Measurements from ENCODE around the gene CYFIP1.

Gene CYFIP1

DNA sequence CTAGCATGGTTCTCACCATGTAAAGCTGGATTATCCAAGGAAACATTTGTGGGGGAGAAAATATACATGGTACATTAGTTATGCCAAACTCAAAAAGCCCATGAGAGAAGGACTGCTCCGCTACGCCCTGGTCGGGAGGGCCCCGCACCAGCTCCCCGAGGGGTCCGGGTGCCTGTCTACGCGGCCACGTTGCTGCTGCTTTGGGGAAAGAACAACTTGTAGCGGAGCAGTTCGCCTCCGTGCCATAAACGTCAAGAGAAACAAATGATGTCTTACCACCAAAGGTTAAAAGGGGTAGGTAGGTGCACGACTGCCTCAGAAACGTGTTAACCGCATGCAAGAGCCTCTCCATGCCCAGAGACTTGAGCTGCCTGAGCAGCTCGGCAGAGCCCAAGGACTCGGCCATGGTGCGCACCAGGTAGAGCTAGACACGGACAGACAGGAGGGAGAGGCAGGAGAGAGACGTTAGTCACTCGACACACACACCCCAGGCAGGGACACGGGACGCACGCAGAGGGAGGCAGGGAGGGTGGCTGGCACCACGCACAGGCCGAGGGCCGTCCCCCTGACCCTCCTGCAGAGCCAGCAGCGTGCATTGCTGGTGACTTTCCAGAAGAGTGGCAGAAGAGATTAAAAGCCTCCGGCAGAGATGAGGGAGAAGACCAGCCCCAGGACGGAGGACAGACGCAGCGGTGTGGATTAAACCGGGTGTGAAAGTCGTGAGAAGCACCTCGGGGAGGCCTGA is 63.4 kb downstream of the CYFIP1 start:
- no peak for DNase-seq (ENCODE audit: low read depth)

GRCh38 chr15:22915866-22916515 is 64.2 kb downstream of the CYFIP1 start:
- DNase-seq (ENCODE audit: low read depth) = no peak

DNA sequence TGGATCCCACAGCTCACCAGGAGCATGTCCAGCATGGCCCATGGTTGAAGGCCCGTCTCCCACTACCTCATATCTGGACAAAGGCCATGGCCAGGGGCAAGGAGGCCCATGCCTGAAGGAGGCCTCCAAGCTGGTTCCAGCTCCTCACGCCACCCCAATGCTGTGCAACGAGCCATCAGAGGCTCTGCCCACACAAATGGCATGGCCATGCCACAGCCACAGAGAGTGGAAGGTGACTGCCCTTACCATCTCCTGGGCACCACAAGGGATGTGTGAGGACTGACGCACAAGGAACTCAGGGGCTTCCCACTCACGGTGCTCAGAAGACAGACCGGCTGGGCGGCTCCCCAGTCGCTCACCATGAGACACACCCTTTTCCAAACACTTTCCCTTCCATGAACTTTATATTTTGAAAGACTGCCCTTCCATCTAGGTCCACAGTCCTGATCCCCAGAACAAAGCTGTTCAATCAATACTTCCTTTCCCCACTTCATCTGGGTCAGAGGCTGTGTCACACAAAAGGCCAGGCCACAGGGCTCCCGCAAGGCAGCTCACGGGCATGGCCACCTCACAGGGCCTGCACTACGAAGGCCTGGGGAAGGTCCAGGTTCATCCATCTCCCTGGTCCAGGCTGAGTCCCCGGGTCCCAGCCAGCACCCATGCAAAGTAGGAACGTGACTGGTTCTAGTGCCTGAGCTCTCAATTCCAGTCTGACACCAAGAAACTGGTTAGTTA is 66.4 kb downstream of the CYFIP1 start:
- DNase-seq (ENCODE audit: low read depth) = no peak

DNA sequence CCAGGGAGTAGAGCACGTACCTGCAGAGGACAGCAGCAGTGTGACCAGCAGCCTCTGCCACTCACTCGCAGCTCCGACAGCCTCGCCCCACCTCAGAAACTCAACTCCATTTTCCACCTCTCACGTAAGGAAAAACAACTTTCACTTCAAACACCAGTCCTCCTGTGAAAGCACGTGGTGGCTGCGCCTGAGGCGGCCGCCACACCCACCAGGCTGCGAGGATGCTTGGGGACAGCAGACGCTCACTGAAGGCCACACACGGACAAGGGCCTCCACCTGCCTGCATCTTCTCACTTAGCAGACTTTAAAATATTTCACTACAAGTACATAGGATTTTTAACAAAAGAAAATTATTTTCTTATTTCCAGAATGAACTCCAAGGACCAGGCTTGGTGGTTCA is 67.9 kb downstream of the CYFIP1 start:
- no peak for DNase-seq (ENCODE audit: low read depth)

DNA sequence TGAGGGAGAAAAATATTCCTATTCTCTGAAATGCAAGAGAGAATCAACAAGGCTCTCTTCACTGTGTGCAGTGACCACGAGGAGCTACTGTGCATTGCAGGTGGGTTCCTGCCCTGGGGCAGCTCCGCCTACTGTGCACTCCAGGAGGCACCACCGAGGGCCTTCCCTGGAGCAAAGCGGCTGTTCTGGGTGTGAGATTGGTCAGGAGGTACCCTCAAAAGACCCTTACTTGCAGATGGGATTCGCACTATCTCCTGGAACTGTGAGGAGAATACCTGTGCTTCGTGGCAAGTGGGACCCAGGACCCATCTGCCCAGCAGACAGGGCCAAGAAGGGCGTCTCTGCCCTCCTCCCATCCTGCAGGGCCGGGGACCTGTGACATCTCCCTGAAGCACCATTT is 68.9 kb downstream of the CYFIP1 start:
- no peak for DNase-seq (ENCODE audit: low read depth)

DNA sequence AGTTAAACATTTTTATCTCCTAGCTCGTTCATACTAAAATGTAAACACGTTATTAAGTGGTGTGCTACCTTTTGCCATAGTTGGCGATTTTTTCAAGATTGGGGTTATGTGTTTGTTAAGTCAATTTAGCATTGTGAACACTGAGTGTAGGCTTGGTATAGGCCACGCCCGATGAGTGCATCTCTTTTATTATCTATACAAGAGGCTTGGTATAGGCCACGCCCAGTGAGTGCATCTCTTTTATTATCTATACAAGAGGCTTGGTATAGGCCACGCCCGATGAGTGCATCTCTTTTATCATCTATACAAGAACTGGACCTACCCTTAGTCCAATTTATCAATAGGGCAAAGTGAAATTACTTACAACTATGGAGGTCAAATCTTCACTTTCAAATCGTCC is 71.3 kb downstream of the CYFIP1 start:
- DNase-seq (ENCODE audit: low read depth) = no peak

GRCh38 chr15:22907161-22907950 is 72.8 kb downstream of the CYFIP1 start:
- DNase-seq (ENCODE audit: low read depth) = no peak

DNA sequence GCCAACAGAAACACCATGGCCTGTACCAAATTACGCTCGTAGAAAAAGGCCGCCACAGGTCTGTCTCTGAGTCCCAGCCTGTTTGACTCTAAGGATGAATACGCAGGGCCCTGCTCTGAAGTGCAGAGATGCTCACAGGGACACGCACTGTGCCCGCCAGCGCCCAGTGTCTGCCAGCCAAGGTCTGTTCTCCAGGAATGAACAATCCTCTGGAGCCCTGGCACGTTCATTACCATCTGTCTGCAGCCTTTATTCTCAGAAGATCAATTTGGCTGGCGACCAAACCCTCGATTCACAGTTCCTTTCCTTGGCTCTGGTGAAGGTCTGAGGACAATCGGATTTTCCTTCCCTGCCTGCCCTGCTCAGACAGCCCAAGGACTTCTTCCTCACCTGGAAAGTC is 75.4 kb downstream of the CYFIP1 start:
- DNase-seq (ENCODE audit: low read depth) = no peak

DNA sequence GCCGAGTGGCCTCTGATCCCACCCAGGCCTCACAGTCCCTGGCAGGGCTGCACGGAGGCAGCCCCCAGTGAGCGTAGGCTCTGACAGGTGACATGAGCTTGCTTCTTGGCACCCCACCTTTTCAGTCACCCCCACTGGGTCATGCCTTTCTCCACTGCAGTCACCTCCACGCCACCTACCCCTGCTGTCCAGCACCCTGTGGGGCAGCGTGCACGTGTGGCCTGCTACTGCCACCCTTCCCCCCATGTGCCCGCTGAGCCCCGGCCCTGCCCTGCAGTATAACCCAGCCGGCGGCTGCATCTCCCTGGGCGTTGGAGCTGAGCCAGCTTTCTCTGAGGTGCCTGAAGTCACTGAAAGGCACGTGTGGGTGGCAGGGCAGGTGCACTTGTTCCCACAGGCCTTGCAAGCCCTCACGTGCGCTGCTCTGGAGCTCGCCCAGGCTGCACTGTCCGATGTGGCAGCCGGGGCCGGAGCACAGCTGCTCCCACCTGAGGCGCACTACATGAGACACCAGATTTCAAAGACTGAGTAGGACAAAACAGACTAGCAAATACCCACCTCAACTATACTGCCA is 76.1 kb downstream of the CYFIP1 start:
- no peak for DNase-seq (ENCODE audit: low read depth)

DNA sequence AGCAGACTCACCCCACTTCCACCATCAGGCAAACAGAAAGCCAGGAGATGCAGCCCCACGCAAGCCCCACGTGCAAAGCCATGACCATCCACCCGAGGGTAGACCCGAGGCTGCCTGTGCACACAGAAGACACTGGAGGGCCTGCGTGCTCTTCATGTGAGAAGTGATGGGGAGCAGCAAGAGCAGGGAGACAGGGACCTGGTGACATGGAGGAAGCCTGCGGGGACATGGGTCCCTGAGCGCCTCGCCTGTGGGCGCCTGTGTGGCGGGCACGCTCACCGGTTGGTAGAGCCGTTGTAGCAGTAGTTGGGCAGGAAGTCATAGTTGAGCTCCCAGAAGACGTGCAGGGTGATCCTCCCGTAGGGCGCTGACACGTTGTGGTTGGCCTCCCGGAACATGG is 76.7 kb downstream of the CYFIP1 start:
- no peak for DNase-seq (ENCODE audit: low read depth)

- no peak for DNase-seq (ENCODE audit: low read depth)
Measured at GRCh38 chr15:22902981-22903380, 77.2 kb downstream of the CYFIP1 start.

- no peak for DNase-seq (ENCODE audit: low read depth)
Measured at GRCh38 chr15:22902578-22902977, 77.6 kb downstream of the CYFIP1 start.

DNA sequence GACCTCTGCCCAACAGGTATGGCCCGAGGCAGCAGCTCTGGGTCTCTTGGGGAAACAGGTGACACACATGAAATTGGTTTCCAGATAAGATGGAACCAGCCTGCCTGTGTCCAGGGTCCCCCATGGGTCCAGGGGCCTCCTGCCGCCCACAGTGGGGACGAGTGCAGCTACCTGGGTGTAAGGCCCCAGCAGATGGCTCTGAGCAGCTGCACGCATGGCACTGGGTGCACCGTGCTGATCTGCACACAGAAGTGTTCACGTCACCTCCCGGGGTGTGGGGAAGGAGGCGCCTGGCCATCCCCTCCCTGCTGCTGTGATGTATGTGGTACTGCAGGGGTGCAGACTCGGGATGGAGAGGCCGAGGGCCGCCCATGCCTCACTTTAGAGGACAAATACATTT is 78.1 kb downstream of the CYFIP1 start:
- DNase-seq (ENCODE audit: low read depth) = no peak

DNA sequence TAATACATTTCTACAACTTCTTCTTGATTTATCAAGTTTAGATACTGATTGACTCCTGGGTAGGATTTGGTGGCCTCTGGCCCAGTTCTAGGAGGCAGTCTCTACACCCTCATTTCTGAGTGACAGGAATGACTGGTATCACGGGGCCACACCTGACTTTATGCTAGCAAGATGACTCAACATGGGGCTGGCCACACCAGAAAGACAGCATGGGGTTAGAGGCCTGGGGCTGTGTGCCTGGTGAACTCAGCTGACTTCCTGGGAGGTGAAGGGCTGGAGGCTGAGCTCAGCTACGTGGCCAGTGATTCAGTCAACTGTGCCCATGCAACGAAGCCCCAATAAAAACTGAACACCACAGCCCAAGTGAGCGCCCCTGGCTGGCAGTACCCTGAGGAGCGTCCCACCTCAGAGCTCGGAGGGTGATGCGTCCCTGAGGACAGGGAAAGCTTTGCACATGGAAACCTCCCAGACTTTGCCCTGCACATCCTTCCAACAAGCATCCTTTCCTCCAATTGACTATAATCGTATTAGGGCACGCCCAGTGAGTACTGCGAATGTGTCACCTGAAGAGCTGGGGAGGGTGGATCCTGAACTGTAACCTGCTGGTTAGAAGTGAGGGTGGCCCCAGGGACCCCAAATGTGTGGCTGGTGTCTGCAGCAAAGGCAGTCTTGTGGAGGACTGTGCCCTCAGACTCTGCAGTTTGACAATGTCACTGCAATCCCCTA is 84.5 kb downstream of the CYFIP1 start:
- no peak for DNase-seq (ENCODE audit: low read depth)

DNA sequence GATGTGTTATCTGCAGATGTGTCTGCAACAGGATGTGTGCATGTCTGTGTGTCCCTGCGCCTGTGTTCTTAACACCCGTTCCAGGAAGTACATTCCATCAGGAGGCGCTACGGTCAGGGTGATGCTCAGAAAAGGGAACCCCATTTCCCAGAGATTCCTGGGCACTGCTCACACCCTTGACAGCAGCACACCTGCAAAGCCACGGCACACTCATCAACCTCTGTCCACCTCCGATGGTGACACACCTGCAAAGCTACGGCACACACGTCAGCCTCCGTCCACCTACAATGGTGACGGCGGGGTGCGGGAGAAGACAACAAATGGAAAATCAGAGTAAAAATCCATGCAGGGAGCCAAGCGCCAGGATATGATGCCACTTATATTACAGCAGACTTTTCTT is 86.3 kb downstream of the CYFIP1 start:
- no peak for DNase-seq (ENCODE audit: low read depth)

- no peak for DNase-seq (ENCODE audit: low read depth)
Measured at GRCh38 chr15:22893081-22893480, 87.1 kb downstream of the CYFIP1 start.

- no peak for DNase-seq (ENCODE audit: low read depth)
Measured at GRCh38 chr15:22892333-22892732, 87.8 kb downstream of the CYFIP1 start.

GRCh38 chr15:22891426-22892210 is 88.5 kb downstream of the CYFIP1 start:
- no peak for DNase-seq (ENCODE audit: low read depth)

GRCh38 chr15:22890296-22890695 is 89.9 kb downstream of the CYFIP1 start:
- no peak for DNase-seq (ENCODE audit: low read depth)

DNA sequence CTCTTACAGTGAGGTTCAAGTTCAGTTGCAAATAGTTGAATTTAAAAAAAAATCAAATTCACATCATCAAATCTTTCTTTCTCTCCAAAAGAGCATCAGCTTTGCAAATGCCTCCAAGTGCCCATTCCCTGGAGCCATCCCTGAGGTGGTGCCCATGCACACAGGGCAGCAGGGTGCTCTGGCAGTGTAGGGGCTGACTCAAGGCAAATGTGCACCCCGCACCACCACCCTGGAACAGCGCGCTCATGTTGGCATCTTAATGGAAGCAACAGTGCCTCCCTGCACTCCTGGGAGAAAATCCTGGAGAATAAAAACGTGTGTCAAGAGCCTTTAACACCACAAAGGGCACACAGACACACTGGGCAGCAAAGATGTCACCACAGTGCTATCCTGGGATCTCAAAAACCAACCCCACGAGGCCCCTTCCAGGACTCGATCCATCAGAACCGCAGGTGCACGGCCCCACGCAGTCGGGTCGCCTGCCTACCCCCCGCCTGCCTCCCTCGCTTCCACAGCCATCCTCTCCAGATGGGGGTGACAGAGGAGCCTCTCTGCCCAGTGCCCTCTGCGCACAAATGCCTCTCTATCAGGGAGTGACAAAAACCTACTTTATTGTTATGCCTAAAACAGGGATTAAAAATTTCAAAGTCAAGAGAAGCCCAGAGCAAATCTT is 90.9 kb downstream of the CYFIP1 start:
- no peak for DNase-seq (ENCODE audit: low read depth)
